ENCODE measurements around the gene GK.

- TF ChIP-seq CTCF (IDR thresholded peaks at IDR 0.05 in 8 of 11, conservative IDR thresholded peaks at IDR 0.05 in 3 of 11) (no peak), POLR2AphosphoS5 (IDR thresholded peaks at IDR 0.05) (no peak), POLR2A (IDR thresholded peaks at IDR 0.05) (no peak)
These were observed 62.8 kb downstream of the GK start for GRCh38 chrX:30715976-30716375.

Data from spleen (tissue), 7 donors.